K562 (cell line): ENCODE data around the gene NUDT22. TPM values are rescaled to one million over a fixed set of nuclear protein-coding genes. Genes with fewer than 3 reads are reported as not detected.

Source experiments
- HIVEP1 ChIP-seq: fragments of 250-450 bp; sonication (Bioruptor Pico); IDR thresholded peaks from 2 replicates; pipeline ENCODE4 v1.4.0; 2020; ENCODE audit warnings: mild to moderate bottlenecking
- MAZ ChIP-seq, 2 experiments: fragments of 450-650 bp in 1 of 2; sonication (generic) in 1 of 2; formaldehyde crosslinking; IDR thresholded peaks in 1 of 2; conservative IDR thresholded peaks in 1 of 2; 2 replicates each; pipeline versions ENCODE4 v1.4.0 to v1.5.0; 2020; ENCODE audit warnings: mild to moderate bottlenecking in 1 of 2, missing genetic modification reagents in 1 of 2
- NELFE ChIP-seq: IDR thresholded peaks from 2 replicates; pipeline ENCODE4 v1.6.1; 2011; ENCODE audit warnings: mild to moderate bottlenecking; ENCODE audit not compliant: insufficient read depth, insufficient read length
- NONO ChIP-seq, 2 experiments: fragments of 200-400 bp in 1 of 2; fragments of 450-650 bp in 1 of 2; formaldehyde crosslinking in 1 of 2; IDR thresholded peaks; 2 replicates each; pipeline ENCODE4 v1.6.1; 2017; ENCODE audit warnings: low read depth in 2 of 2, mild to moderate bottlenecking in 2 of 2, moderate library complexity in 2 of 2, low read length in 1 of 2
- RBBP5 ChIP-seq: fragments of 200-600 bp; sonication (generic); IDR thresholded peaks from 2 replicates; pipeline ENCODE4 v1.6.1; 2012; ENCODE audit warnings: borderline replicate concordance, mild to moderate bottlenecking, low read length, control low read depth, inconsistent platforms; ENCODE audit not compliant: insufficient read depth, poor library complexity, severe bottlenecking
- SP1 ChIP-seq: sonication (generic); formaldehyde crosslinking; IDR thresholded peaks from 2 replicates; pipeline ENCODE4 v1.8.1; 2022; ENCODE audit warnings: mild to moderate bottlenecking, missing genetic modification reagents
- polyA plus RNA-seq, 8 experiments: library from polyadenylated mRNA; depleted of rRNA in 4 of 8; stranded (reverse) in 5 of 8; unstranded in 3 of 8; fragments of >200 nt; fragmentation: Nextera tagmentation in 2 of 8; fragmentation: Illumina TruSeq in 1 of 8; extraction: Ambion mirVana in 2 of 8; extraction: Trizol in 1 of 8; gene quantifications; 2 replicates each; pipeline versions ENCODE4 v1.2.1 to v1.2.3, GENCODE V29; 2011 to 2014; ENCODE audit warnings: inconsistent platforms in 1 of 8, missing spikeins in 1 of 8
- total RNA-seq, 7 experiments: library from RNA; depleted of rRNA in 6 of 7; stranded (reverse); fragments of >200 nt in 6 of 7; fragmentation: Illumina TruSeq in 2 of 7; extraction: Trizol in 2 of 7; gene quantifications; 2 replicates each; pipeline versions ENCODE4 v1.2.1 to v1.2.3, GENCODE V29; 2011 to 2021; ENCODE audit warnings: low replicate concordance in 1 of 7
- TF ChIP-seq, protein P1 (sequence below): fragments of 450-650 bp; IDR thresholded peaks from 2 replicates; pipeline ENCODE4 v1.6.1; 2016; ENCODE audit warnings: mild to moderate bottlenecking, moderate library complexity
- TF ChIP-seq, protein P2 (sequence below), 2 experiments: fragments of 450-650 bp; conservative IDR thresholded peaks; 2 replicates each; pipeline ENCODE4 v1.6.1; 2017; ENCODE audit warnings: mild to moderate bottlenecking in 2 of 2, moderate library complexity in 2 of 2
- TF ChIP-seq, protein P3 (sequence below): sonication (generic); formaldehyde crosslinking; IDR thresholded peaks from 2 replicates; pipeline ENCODE4 v1.8.0; 2022; ENCODE audit warnings: missing genetic modification reagents, mild to moderate bottlenecking, borderline replicate concordance
- TF ChIP-seq, protein P4 (sequence below): conservative IDR thresholded peaks from 2 replicates; pipeline ENCODE4 v1.6.1; 2011; ENCODE audit warnings: low read depth, mild to moderate bottlenecking, low read length; ENCODE audit not compliant: control insufficient read depth

Gene NUDT22
- total and polyA plus RNA-seq, 9 of the 15 experiments (the other 6 are each of a cell fraction or from before 2014, with no cell fraction given): 6.3 to 92.6 (median 37.4) TPM

DNA sequence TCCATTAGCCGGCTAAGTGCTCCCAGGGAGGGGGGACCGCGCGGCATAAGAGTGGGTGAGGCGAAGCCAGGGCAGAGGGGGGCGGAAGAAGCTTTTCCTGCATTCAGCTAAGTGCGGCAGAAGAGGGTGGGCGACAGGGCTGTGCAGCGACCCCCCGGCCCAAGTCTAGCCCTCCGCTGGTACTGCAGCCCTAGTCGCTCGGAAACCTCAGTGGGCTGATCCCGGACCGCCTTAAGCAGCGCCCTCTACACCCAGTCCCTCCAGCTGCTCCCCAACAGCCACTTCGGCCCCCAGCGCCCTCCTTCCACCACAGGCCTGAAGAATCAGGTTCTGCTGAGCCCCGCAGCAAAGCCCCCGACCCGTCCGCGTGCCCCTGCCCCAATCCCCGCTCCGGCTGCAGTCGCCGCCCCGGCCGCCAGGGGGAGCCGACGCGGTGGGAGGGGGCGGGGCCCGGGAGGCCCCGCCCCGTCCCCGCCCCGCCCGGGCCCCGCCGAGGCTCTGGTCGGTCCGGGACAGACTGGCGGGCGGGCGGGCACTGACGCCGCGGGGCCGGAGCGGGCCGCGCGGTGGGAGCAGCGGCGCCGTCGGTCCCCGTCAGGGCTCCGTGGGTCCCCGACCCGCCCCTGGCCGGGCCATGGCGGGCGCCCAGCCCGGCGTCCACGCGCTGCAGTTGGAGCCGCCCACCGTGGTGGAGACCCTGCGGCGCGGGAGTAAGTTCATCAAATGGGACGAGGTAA, 25.1 kb downstream of the NUDT22 start, which contains the start of gene PLCB3 (continued):
- TF ChIP-seq, protein P1, sequence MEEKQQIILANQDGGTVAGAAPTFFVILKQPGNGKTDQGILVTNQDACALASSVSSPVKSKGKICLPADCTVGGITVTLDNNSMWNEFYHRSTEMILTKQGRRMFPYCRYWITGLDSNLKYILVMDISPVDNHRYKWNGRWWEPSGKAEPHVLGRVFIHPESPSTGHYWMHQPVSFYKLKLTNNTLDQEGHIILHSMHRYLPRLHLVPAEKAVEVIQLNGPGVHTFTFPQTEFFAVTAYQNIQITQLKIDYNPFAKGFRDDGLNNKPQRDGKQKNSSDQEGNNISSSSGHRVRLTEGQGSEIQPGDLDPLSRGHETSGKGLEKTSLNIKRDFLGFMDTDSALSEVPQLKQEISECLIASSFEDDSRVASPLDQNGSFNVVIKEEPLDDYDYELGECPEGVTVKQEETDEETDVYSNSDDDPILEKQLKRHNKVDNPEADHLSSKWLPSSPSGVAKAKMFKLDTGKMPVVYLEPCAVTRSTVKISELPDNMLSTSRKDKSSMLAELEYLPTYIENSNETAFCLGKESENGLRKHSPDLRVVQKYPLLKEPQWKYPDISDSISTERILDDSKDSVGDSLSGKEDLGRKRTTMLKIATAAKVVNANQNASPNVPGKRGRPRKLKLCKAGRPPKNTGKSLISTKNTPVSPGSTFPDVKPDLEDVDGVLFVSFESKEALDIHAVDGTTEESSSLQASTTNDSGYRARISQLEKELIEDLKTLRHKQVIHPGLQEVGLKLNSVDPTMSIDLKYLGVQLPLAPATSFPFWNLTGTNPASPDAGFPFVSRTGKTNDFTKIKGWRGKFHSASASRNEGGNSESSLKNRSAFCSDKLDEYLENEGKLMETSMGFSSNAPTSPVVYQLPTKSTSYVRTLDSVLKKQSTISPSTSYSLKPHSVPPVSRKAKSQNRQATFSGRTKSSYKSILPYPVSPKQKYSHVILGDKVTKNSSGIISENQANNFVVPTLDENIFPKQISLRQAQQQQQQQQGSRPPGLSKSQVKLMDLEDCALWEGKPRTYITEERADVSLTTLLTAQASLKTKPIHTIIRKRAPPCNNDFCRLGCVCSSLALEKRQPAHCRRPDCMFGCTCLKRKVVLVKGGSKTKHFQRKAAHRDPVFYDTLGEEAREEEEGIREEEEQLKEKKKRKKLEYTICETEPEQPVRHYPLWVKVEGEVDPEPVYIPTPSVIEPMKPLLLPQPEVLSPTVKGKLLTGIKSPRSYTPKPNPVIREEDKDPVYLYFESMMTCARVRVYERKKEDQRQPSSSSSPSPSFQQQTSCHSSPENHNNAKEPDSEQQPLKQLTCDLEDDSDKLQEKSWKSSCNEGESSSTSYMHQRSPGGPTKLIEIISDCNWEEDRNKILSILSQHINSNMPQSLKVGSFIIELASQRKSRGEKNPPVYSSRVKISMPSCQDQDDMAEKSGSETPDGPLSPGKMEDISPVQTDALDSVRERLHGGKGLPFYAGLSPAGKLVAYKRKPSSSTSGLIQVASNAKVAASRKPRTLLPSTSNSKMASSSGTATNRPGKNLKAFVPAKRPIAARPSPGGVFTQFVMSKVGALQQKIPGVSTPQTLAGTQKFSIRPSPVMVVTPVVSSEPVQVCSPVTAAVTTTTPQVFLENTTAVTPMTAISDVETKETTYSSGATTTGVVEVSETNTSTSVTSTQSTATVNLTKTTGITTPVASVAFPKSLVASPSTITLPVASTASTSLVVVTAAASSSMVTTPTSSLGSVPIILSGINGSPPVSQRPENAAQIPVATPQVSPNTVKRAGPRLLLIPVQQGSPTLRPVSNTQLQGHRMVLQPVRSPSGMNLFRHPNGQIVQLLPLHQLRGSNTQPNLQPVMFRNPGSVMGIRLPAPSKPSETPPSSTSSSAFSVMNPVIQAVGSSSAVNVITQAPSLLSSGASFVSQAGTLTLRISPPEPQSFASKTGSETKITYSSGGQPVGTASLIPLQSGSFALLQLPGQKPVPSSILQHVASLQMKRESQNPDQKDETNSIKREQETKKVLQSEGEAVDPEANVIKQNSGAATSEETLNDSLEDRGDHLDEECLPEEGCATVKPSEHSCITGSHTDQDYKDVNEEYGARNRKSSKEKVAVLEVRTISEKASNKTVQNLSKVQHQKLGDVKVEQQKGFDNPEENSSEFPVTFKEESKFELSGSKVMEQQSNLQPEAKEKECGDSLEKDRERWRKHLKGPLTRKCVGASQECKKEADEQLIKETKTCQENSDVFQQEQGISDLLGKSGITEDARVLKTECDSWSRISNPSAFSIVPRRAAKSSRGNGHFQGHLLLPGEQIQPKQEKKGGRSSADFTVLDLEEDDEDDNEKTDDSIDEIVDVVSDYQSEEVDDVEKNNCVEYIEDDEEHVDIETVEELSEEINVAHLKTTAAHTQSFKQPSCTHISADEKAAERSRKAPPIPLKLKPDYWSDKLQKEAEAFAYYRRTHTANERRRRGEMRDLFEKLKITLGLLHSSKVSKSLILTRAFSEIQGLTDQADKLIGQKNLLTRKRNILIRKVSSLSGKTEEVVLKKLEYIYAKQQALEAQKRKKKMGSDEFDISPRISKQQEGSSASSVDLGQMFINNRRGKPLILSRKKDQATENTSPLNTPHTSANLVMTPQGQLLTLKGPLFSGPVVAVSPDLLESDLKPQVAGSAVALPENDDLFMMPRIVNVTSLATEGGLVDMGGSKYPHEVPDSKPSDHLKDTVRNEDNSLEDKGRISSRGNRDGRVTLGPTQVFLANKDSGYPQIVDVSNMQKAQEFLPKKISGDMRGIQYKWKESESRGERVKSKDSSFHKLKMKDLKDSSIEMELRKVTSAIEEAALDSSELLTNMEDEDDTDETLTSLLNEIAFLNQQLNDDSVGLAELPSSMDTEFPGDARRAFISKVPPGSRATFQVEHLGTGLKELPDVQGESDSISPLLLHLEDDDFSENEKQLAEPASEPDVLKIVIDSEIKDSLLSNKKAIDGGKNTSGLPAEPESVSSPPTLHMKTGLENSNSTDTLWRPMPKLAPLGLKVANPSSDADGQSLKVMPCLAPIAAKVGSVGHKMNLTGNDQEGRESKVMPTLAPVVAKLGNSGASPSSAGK: no peak
- TF ChIP-seq NONO (IDR thresholded peaks at IDR 0.05; ENCODE audit: low read depth in 2 of 2, low read length in 1 of 2) (peak in 1 of 2 experiments; percentile 82; a peak in 1 of 4 replicates), SP1 (CRISPR knock-in tag) (peak; percentile 74), NELFE (no peak), HIVEP1 (CRISPR knock-in tag) (no peak), MAZ (CRISPR knock-in tag; conservative IDR thresholded peaks at IDR 0.05 in 1 of 2, IDR thresholded peaks at IDR 0.05 in 1 of 2) (peak; percentile 71 to 78), RBBP5 (peak; percentile 47)
- TF ChIP-seq, protein P2, sequence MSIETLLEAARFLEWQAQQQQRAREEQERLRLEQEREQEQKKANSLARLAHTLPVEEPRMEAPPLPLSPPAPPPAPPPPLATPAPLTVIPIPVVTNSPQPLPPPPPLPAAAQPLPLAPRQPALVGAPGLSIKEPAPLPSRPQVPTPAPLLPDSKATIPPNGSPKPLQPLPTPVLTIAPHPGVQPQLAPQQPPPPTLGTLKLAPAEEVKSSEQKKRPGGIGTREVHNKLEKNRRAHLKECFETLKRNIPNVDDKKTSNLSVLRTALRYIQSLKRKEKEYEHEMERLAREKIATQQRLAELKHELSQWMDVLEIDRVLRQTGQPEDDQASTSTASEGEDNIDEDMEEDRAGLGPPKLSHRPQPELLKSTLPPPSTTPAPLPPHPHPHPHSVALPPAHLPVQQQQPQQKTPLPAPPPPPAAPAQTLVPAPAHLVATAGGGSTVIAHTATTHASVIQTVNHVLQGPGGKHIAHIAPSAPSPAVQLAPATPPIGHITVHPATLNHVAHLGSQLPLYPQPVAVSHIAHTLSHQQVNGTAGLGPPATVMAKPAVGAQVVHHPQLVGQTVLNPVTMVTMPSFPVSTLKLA (conservative IDR thresholded peaks at IDR 0.05): peak in 1 of 2 experiments; percentile 28; a peak in 1 of 4 replicates
- TF ChIP-seq, protein P3, sequence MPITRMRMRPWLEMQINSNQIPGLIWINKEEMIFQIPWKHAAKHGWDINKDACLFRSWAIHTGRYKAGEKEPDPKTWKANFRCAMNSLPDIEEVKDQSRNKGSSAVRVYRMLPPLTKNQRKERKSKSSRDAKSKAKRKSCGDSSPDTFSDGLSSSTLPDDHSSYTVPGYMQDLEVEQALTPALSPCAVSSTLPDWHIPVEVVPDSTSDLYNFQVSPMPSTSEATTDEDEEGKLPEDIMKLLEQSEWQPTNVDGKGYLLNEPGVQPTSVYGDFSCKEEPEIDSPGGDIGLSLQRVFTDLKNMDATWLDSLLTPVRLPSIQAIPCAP (CRISPR knock-in tag): no peak
- TF ChIP-seq, protein P4, sequence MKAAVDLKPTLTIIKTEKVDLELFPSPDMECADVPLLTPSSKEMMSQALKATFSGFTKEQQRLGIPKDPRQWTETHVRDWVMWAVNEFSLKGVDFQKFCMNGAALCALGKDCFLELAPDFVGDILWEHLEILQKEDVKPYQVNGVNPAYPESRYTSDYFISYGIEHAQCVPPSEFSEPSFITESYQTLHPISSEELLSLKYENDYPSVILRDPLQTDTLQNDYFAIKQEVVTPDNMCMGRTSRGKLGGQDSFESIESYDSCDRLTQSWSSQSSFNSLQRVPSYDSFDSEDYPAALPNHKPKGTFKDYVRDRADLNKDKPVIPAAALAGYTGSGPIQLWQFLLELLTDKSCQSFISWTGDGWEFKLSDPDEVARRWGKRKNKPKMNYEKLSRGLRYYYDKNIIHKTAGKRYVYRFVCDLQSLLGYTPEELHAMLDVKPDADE: peak; percentile 56; the same call in 1 of the 2 replicates
